Adrenal gland (tissue), 5 donors: ENCODE measurements around the gene SP6.

Experiments used
- CTCF ChIP-seq, 6 experiments: fragments of 450-650 bp in 4 of 6; fragments of 200-600 bp in 2 of 6; sonication (generic) in 1 of 6; IDR thresholded peaks; 1 replicate in 5 of 6; 2 replicates in 1 of 6; pipeline versions ENCODE4 v1.5.1 to v1.8.0; 2016 to 2021; ENCODE audit warnings: antibody characterized with exemption in 6 of 6, mild to moderate bottlenecking in 2 of 6, moderate library complexity in 1 of 6
- POLR2A ChIP-seq, 2 donors: fragments of 450-650 bp; IDR thresholded peaks; one replicate each; pipeline ENCODE4 v1.6.1; 2017; ENCODE audit warnings: antibody characterized with exemption in 2 of 2, mild to moderate bottlenecking in 2 of 2, moderate library complexity in 1 of 2
- donor health status: DM: no; HTN: no; CAD: no.

- TF ChIP-seq CTCF (IDR thresholded peaks at IDR 0.05), result no peak
- TF ChIP-seq POLR2A (IDR thresholded peaks at IDR 0.05), result no peak
These were observed 17.0 kb upstream of the SP6 start for GRCh38 chr17:47867813-47868533.
